HK-2 (cell line): ENCODE results near the gene PHRF1.
"Not testable (repeated sequence)": the region's sequence is repeated elsewhere in the genome, so short reads cannot be mapped to it uniquely, and the experiment has no call there.

Source experiments
- DNase-seq: peaks from one replicate; pipeline ENCODE4 v3.0.0-alpha.2; 2018; ENCODE audit not compliant: unreplicated experiment

The PHRF1 gene

DNA sequence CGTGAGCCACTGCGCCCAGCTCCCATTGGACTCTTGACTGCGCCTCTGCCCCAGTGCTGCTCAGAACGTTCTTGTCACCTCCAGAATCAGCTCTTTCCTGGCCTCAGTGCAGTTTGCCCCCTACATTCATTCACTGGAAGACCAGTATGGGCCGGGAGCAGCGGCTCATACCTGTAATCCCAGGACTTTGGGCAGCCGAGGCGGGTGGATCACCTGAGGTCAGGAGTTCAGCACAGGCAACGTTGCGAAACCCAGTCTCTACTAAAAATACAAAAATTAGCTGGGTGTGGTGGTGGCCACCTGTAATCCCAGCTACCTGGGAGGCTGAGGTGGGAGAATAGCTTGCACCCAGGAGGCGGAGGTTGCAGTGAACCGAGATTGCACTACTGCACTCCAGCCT, 78.2 kb downstream of the PHRF1 start:
- not testable (repeated sequence) for DNase-seq

DNA sequence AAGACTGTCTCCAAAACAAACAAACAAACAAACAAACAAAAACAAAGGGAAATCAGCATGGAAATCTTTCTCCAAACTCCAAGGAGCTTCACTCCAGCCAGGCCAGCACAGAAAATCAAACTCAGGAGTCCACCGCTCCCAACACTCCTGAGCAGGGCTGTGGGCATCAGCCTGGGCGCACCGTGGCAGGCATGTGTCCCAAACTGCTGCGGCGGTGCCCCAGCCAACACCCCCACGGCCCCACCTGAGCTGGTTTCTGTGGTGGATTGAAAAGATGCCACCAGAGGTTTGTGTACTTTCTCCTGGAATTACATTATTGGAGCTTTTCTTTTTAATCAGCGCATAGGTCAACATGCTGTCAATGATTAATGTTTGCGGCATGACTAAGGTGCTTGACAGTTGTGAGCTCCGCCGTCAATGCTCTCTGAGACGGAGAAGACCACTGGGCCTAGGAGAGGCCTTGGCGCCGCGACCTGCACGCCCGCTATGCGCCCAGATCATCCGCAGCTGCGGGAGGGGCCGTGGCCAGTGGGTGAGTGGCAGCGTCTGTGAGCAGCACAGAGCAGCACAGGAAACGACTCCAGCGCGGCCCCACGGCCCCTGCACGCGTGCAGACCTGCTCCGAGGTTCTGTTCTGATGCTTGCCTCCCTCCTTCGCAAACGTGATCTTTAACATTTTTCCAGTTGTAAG, 78.9 kb downstream of the PHRF1 start:
- DNase-seq: peak; percentile 76

DNA sequence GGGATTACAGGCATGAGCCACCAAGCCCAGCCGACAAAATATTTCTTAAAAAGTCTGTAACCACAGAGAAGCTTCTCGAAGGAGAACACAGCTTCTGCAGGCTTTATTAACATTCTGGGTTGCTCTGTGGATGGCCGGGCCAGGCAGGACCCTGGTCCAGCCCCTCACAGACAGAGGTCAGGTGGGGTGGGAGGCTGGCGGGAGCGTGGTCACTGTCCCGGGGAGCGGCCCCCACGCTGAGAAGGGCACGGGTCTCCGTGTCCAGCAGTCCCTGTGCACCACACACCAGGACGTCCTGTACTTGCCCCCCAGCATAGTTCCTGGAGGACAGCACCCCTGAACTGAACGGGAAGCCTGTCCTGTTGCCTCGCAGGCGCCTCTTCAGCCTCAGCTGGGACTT, 80.2 kb downstream of the PHRF1 start:
- no peak for DNase-seq

DNA sequence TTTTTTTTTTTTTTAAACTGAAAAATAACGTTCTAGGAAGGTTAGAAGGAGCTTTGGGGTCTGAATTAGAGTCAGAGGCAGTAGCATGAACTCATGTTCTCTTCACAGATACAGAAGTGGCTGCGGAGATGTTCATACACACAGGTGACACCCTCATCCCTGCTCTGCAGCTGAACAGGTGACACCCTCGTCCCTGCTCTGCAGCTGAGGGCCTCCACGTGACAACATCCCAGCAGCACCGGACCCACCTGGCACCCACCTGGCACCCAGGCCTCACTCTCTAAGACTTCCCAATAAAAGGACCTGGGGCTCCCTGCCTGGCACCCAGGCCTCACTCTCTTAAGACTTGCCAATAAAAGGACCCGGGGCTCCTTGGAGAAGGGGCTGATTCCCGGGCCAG, 80.6 kb downstream of the PHRF1 start:
- DNase-seq: no peak

DNA sequence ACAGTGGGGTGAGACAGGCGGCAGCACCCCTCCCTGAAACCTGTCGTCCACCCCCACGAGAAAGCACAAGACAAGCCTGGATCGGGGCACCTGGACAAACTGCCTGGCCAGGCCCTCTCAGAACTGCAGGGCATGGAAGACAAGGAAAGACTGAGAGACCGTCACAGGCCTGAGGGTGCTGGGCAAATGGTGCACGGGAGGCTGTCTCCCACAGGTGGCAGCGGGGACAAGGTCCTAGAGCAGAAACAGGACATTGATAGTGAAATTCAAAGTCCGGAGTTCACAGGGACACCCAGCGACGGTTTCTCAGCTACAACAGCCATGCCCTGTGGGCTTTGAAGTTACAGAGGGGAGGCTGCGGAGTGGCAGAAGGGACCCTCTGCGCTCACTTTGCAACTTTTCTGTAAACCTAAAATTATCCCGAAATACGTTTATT, 81.4 kb downstream of the PHRF1 start:
- DNase-seq: no peak

DNA sequence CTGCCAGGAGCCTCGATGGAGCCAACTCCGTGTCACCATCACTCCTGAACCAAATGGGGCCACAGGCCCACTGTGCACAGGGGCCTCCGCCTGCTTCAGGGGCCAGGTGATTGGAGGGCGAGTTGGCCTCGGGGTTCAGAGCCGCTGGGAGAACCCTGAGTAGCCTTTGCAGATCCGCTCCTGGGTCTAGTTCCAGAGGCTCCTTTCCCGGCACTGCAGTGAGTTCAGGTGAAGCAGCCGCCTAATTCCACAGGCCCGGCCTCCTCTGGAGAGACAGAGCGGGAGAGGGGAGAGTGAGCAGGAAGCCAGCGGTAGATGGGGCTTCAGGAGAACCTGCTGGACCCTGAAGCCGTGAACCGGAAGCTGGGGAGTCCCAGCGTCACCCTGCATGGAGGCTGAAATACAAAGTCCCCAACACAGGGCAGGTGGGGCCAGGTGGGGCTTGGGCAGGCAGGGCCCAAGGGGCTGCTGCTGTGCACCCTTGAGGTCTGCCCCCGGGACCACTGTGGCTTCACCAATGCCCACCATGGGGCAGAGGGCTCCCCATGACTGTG, 83.3 kb downstream of the PHRF1 start:
- DNase-seq: no peak

DNA sequence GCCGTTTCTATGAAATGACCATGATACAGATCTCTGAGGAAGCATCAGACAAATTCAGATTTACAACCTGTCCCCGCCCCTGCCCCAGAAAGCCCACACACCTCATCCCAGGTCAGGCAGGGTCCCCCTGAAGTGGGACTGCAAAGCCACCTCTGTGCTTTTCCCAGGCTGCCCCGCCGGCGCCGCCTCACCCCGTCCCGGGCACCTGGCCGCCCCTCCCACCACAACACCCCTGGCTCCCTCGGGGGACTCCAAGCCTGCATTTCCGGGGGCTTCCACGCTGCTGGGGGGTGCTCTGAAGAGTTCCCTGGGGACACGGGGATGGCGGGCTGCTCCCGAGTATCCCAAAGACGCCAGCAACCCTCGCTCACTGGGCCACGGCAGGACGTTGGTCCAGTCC, 84.0 kb downstream of the PHRF1 start:
- no peak for DNase-seq

DNA sequence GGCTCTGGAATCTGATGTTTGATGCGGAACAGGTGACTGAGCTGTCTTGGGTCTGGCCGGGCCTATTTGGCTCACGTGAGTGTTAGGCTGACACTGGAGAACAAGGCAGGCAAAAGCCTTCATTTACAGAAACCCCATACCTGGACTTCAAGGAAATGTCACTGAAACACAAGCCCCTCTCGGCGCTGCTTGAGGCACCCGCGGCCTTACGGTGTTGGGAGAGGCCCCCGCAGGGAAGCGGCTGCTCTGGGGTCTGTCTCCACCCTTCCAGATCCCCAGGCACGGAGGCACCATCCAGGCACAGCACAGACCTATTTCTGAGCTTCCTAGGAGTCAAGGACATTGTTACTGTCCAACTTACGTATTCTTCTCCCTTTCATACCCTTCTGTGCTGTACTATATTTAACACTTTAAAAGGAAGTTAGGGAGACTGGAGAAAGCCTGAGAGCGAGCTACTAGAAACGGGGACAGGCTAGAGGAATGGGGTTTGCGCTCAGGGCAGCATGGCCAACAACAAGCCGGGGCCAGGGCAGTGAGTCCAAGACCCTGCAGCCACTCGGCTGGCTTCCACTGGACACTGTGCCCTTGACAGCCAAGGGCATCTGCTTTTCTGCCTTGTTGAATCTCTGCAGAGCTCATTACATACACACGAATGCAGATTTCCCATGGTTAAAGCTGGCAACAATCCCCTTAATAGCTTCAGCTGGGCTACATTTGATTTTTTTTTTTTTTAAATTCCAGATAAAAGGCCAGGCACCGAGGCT, 84.6 kb downstream of the PHRF1 start:
- no peak for DNase-seq
